ENCODE results near the gene NKAPL. TPM values are rescaled to one million over a fixed set of nuclear protein-coding genes. Genes with fewer than 3 reads are reported as not detected.

Gene NKAPL
- total and polyA plus RNA-seq, 7 donors = 5.0 to 27.3 (median 8.1) TPM

- ATAC-seq (peak; percentile 87 to 98 (median 94)), DNase-seq (peak; percentile 82 to 86)
- intact Hi-C loops (cut with DNase I) = loop anchor here in 1 of 2 donors (5.0 kb wide), 1 partner anchor 56 kb away; the partner anchor contains the start of gene ZSCAN31
- H3K9me3 ChIP-seq = peaks cover 5% of the 10 kb centered on the region
- peaks cover 2 to 45% of the 10 kb centered on the region in 2 donors for H3K36me3 ChIP-seq (ENCODE audit: insufficient read depth in 1 of 2, low read depth in 1 of 2)
- no peaks in the 10 kb centered on the region for H3K27me3 ChIP-seq (ENCODE audit: insufficient read depth in 3 of 3, low read length in 2 of 3)
- H3K27ac ChIP-seq = peak within 1 kb of the TSS; percentile 33
- peak within 1 kb of the TSS; percentile 76 for H3K4me3 ChIP-seq
- TF ChIP-seq CTCF (IDR thresholded peaks at IDR 0.05) = no peak
- no peaks in the 10 kb centered on the region for H3K4me1 ChIP-seq
- WGBS, 3 donors = 0 to 1% (median 0%) methylated on average over 49 to 50 of the region's 50 CpGs
Observed at GRCh38 chr6:28281288-28282064, 22.4 kb downstream of the NKAPL start, which contains the start of gene PGBD1. PGBD1 (plus strand) TSS chr6:28281572; CDS start chr6:28283814, 2,242 bp downstream.

GRCh38 chr6:28282926-28283325, 23.8 kb downstream of the NKAPL start:
- ATAC-seq = no peak
- H3K36me3 ChIP-seq (ENCODE audit: insufficient read depth in 1 of 2, low read depth in 1 of 2) = peaks cover 3 to 45% of the 10 kb centered on the region in 2 donors
- DNase-seq = no peak
- H3K4me1 ChIP-seq = no peaks in the 10 kb centered on the region
- no peak overlapping the region for H3K4me3 ChIP-seq
- TF ChIP-seq CTCF (IDR thresholded peaks at IDR 0.05) = no peak
- H3K27me3 ChIP-seq (ENCODE audit: insufficient read depth in 3 of 3, low read length in 2 of 3) = no peaks in the 10 kb centered on the region
- WGBS, 3 donors = 99 to 100% (median 100%) methylated on average over 2 of the region's 2 CpGs
- H3K9me3 ChIP-seq = peaks cover 5% of the 10 kb centered on the region
- intact Hi-C loops (cut with DNase I) = loop anchor here in 1 of 2 donors (5.0 kb wide), 1 partner anchor 54 kb away; the partner anchor contains the start of gene ZSCAN31
- H3K27ac ChIP-seq = no peak overlapping the region

- H3K27ac ChIP-seq = no peak overlapping the region
- TF ChIP-seq CTCF (IDR thresholded peaks at IDR 0.05) = no peak
- peaks cover 3 to 47% of the 10 kb centered on the region in 2 donors for H3K36me3 ChIP-seq (ENCODE audit: insufficient read depth in 1 of 2, low read depth in 1 of 2)
- no peaks in the 10 kb centered on the region for H3K4me1 ChIP-seq
- H3K4me3 ChIP-seq = no peak overlapping the region
- intact Hi-C loops (cut with DNase I) = no loop called here
- ATAC-seq (no peak), DNase-seq (no peak)
- H3K9me3 ChIP-seq = no peaks in the 10 kb centered on the region
- H3K27me3 ChIP-seq (ENCODE audit: insufficient read depth in 3 of 3, low read length in 2 of 3) = no peaks in the 10 kb centered on the region
Observed at GRCh38 chr6:28291573-28291972, 32.5 kb downstream of the NKAPL start.

- no peak for ATAC-seq
- peaks cover 0 to 34% of the 10 kb centered on the region in 2 donors for H3K36me3 ChIP-seq (ENCODE audit: insufficient read depth in 1 of 2, low read depth in 1 of 2)
- 96 to 99% (median 96%) methylated on average over 5 of the region's 5 CpGs for WGBS, 3 donors
Observed at GRCh38 chr6:28295326-28295725, 36.2 kb downstream of the NKAPL start.

More at GRCh38 chr6:28295326-28295725, 36.2 kb downstream of the NKAPL start:
- H3K27ac ChIP-seq = no peak overlapping the region
- H3K9me3 ChIP-seq = no peaks in the 10 kb centered on the region
- no peak overlapping the region for H3K4me3 ChIP-seq
- no peak for DNase-seq
- intact Hi-C loops (cut with DNase I) = no loop called here
- no peaks in the 10 kb centered on the region for H3K27me3 ChIP-seq (ENCODE audit: insufficient read depth in 3 of 3, low read length in 2 of 3)
- no peaks in the 10 kb centered on the region for H3K4me1 ChIP-seq
- no peak for TF ChIP-seq CTCF (IDR thresholded peaks at IDR 0.05)

All from psoas muscle (tissue), 8 donors.